Measurements from ENCODE around the gene PSMA7.

PSMA7 gene

GRCh38 chr20:62145688-62146018, 2.5 kb upstream of the PSMA7 start:
- no peaks in the 10 kb centered on the region for H3K27me3 ChIP-seq (ENCODE audit: control insufficient read depth, insufficient read depth, low read length, poor library complexity, severe bottlenecking)
- 95 to 96% methylated on average over 7 of the region's 7 CpGs for WGBS, 2 experiments
- no peaks in the 10 kb centered on the region for H3K9me3 ChIP-seq (ENCODE audit: control insufficient read depth, low read length)
- H3K4me1 ChIP-seq (ENCODE audit: control insufficient read depth, insufficient read depth, low read length), result peaks cover 23% of the 10 kb centered on the region
- H3K4me3 ChIP-seq (ENCODE audit: insufficient read depth, low read depth, low read length), result no peak overlapping the region
- no peak overlapping the region for H3K27ac ChIP-seq (ENCODE audit: insufficient read depth, low read depth, low read length, poor library complexity, severe bottlenecking)
- no peaks in the 10 kb centered on the region for H3K36me3 ChIP-seq (ENCODE audit: control insufficient read depth, insufficient read depth, low read length)

DNA sequence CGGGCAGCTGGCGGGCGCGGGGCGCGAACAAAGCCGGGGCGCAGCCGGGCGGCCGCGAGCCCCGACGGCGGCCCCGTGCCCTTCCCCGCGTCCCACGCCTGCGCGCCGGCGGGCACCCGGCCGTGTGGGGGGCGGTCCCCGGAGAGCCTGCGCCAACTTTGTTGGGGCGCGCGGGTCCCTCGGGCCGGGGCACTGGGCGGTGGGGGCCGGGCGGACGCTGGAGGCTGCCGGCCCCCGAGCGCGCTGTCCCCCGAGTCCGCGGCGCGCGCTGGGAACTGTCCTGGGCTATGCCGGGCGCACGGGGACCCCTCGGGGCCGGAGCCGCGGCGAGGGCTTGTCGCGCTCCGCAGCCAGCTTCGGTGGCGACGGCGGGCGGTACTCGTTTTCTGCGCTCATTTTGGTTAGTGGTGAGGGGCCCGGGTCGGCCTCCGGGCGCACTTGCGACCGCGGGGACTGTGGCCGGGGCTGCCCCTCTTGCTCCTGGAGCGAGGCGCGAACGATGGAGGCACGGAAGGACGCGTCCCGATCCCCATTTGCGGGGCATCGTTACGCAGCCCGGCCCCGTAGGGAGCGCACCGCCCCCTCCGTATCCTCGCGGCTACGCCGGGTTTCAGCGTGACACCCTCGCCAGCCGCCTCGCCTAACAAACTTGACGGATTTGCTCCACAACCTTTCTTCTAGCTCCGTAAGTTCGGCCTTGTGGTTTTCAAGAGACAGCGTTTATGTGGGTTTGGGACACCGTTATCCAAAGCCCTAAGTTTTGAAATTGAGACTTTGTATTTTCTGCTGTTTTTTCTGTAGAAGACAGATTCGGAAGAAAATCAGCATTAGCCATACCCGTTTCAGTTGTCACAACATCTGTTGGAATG, 997 bp upstream of the PSMA7 start:
- no peaks in the 10 kb centered on the region for H3K9me3 ChIP-seq (ENCODE audit: control insufficient read depth, low read length)
- H3K36me3 ChIP-seq (ENCODE audit: control insufficient read depth, insufficient read depth, low read length), result peaks cover 8% of the 10 kb centered on the region
- no peaks in the 10 kb centered on the region for H3K27me3 ChIP-seq (ENCODE audit: control insufficient read depth, insufficient read depth, low read length, poor library complexity, severe bottlenecking)
- H3K4me1 ChIP-seq (ENCODE audit: control insufficient read depth, insufficient read depth, low read length), result peaks cover 19% of the 10 kb centered on the region
- WGBS, 2 experiments, result 2% methylated on average over 104 of the region's 104 CpGs
- H3K27ac ChIP-seq (ENCODE audit: insufficient read depth, low read depth, low read length, poor library complexity, severe bottlenecking), result no peak overlapping the region
- peak overlapping the region; percentile 64 for H3K4me3 ChIP-seq (ENCODE audit: insufficient read depth, low read depth, low read length)

- no peak overlapping the region for H3K27ac ChIP-seq (ENCODE audit: insufficient read depth, low read depth, low read length, poor library complexity, severe bottlenecking)
- peak overlapping the region; percentile 64 for H3K4me3 ChIP-seq (ENCODE audit: insufficient read depth, low read depth, low read length)
- WGBS, 2 experiments, result 1% methylated on average over 71 of the region's 71 CpGs
- H3K4me1 ChIP-seq (ENCODE audit: control insufficient read depth, insufficient read depth, low read length), result peaks cover 13% of the 10 kb centered on the region
- no peaks in the 10 kb centered on the region for H3K27me3 ChIP-seq (ENCODE audit: control insufficient read depth, insufficient read depth, low read length, poor library complexity, severe bottlenecking)
- H3K9me3 ChIP-seq (ENCODE audit: control insufficient read depth, low read length), result no peaks in the 10 kb centered on the region
- peaks cover 25% of the 10 kb centered on the region for H3K36me3 ChIP-seq (ENCODE audit: control insufficient read depth, insufficient read depth, low read length)
These were observed 728 bp downstream of the PSMA7 start for GRCh38 chr20:62142252-62143080.

DNA sequence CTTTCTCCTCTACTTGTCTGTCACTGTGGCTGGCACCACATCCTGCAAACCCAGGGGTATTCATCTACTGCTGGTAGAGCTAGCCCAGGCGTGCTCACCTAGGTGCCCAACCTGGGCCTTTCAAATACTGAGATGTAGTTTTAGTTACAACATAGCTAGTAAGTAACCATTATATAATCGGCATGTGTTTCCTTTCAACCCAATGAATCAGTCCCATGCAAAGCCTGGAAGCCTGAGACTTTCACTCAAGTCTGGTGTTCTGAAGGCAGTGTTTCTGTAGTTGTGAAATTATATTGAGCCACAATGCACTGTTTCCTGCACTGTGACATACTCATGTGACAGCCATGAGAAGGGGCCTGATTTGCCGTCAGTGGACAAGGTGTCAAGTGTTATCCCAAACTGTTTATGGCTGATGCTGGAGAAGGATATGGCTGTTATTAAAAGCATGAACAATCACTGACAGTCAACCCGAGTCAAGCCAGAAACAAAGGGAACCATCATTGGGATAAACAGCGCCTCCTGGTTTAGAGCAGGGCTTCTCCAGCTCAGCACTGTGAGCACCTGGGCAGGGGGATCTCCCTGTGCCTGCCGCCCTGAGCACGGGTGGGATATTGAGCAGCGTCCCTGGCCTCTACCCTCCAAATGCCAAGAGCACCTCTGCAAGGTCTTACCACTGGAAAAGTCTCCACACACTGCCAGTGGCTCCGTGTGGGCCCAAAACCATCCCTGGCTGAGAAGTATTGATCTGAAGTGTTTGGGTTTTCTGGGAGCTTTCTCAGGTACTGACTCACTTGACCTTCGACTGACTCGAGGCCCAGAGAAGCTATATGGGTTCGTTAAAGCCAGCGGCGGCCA, 1.6 kb downstream of the PSMA7 start:
- Histone ChIP-seq H3K27ac (ENCODE audit: insufficient read depth, low read depth, low read length, poor library complexity, severe bottlenecking) (no peak overlapping the region), H3K4me1 (ENCODE audit: control insufficient read depth, insufficient read depth, low read length) (peaks cover 13% of the 10 kb centered on the region), H3K36me3 (ENCODE audit: control insufficient read depth, insufficient read depth, low read length) (peaks cover 29% of the 10 kb centered on the region), H3K9me3 (ENCODE audit: control insufficient read depth, low read length) (no peaks in the 10 kb centered on the region), H3K4me3 (ENCODE audit: insufficient read depth, low read depth, low read length) (peak overlapping the region; percentile 64), H3K27me3 (ENCODE audit: control insufficient read depth, insufficient read depth, low read length, poor library complexity, severe bottlenecking) (no peaks in the 10 kb centered on the region)
- WGBS, 2 experiments, result 29 to 34% methylated on average over 14 of the region's 14 CpGs

DNA sequence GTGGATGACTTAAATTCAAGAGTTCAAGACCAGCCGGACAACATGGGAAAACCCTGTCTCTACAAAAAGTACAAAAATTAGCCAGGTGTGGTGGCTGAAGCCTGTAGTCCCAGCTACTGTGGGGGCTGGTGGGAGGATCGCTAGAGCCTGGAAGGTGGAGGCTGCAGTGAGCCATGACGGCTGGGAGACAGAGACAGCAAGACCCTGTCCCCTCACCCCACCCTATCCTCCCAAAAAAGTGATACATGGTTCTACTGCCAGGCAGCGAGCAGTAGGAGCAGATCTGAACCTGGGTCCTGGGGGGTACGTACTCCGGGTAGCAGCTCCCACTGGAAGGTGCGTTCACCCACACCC, 2.2 kb downstream of the PSMA7 start:
- Histone ChIP-seq H3K4me1 (ENCODE audit: control insufficient read depth, insufficient read depth, low read length) (peaks cover 13% of the 10 kb centered on the region), H3K27ac (ENCODE audit: insufficient read depth, low read depth, low read length, poor library complexity, severe bottlenecking) (no peak overlapping the region), H3K36me3 (ENCODE audit: control insufficient read depth, insufficient read depth, low read length) (peaks cover 34% of the 10 kb centered on the region), H3K27me3 (ENCODE audit: control insufficient read depth, insufficient read depth, low read length, poor library complexity, severe bottlenecking) (no peaks in the 10 kb centered on the region), H3K4me3 (ENCODE audit: insufficient read depth, low read depth, low read length) (no peak overlapping the region), H3K9me3 (ENCODE audit: control insufficient read depth, low read length) (no peaks in the 10 kb centered on the region)
- 91 to 96% methylated on average over 7 of the region's 7 CpGs for WGBS, 2 experiments

- WGBS, 2 experiments, result 94 to 97% methylated on average over 13 of the region's 13 CpGs
- peaks cover 11% of the 10 kb centered on the region for H3K4me1 ChIP-seq (ENCODE audit: control insufficient read depth, insufficient read depth, low read length)
- H3K36me3 ChIP-seq (ENCODE audit: control insufficient read depth, insufficient read depth, low read length), result peaks cover 47% of the 10 kb centered on the region
These were observed 3.6 kb downstream of the PSMA7 start for GRCh38 chr20:62139636-62140035.

GRCh38 chr20:62138912-62139311, 4.3 kb downstream of the PSMA7 start:
- Histone ChIP-seq H3K9me3 (ENCODE audit: control insufficient read depth, low read length) (no peaks in the 10 kb centered on the region), H3K4me1 (ENCODE audit: control insufficient read depth, insufficient read depth, low read length) (peaks cover 9% of the 10 kb centered on the region), H3K36me3 (ENCODE audit: control insufficient read depth, insufficient read depth, low read length) (peaks cover 49% of the 10 kb centered on the region), H3K27me3 (ENCODE audit: control insufficient read depth, insufficient read depth, low read length, poor library complexity, severe bottlenecking) (no peaks in the 10 kb centered on the region), H3K27ac (ENCODE audit: insufficient read depth, low read depth, low read length, poor library complexity, severe bottlenecking) (no peak overlapping the region), H3K4me3 (ENCODE audit: insufficient read depth, low read depth, low read length) (no peak overlapping the region)
- WGBS, 2 experiments, result 94 to 96% methylated on average over 10 of the region's 10 CpGs

More at GRCh38 chr20:62139636-62140035, 3.6 kb downstream of the PSMA7 start:
- H3K4me3 ChIP-seq (ENCODE audit: insufficient read depth, low read depth, low read length), result no peak overlapping the region
- H3K27me3 ChIP-seq (ENCODE audit: control insufficient read depth, insufficient read depth, low read length, poor library complexity, severe bottlenecking), result no peaks in the 10 kb centered on the region
- no peaks in the 10 kb centered on the region for H3K9me3 ChIP-seq (ENCODE audit: control insufficient read depth, low read length)
- H3K27ac ChIP-seq (ENCODE audit: insufficient read depth, low read depth, low read length, poor library complexity, severe bottlenecking), result no peak overlapping the region

DNA sequence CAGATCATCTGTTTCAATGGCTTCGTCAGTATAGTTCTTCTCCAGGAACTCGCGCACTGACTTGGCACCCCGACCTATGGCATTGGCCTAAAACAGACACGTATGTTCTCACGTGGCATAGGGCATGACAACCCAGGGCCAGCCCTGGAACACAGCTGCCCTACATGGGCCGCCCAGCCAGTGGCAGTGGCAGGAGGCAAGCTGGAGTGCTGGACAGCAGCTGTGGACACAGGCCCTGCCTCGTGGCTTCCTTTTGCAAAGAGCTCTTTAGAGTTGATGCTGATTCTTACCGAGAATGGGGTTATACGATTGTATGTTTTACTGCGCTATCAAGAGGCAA, 5.0 kb downstream of the PSMA7 start:
- H3K36me3 ChIP-seq (ENCODE audit: control insufficient read depth, insufficient read depth, low read length), result peaks cover 52% of the 10 kb centered on the region

DNA sequence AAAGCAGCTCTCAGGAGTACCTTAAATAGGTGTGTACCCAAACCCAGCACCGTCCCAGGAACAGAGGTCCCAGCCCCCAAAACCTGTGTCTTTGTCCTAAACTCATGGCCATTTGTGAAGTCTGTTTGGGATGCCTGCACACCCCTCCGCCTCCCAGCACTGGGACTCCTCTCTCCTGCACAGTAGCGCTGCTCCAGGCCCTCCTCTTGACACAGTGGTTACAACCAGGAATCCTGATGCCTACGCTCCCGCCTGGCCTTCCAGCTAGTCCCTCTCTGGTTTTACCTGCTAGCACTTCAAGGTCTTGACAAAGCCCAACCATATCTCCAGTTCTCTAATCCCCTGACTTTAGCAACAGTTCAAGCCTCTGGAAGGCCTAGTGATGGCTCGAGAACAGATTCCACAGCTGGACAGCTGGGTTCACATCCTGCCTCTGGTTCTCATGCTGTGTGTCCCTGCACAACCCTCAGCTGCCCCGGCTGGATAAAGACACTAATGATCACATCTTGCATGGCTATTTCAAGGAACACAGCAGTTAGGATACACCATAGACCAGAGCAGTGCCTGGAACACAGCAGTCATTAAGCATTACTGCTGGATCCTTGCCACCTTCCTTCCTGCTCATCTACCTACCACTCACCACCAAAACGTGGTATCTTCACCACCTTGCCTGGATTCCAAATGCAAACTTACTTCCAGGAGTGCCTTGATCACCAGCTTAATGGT, 5.6 kb downstream of the PSMA7 start:
- peaks cover 9% of the 10 kb centered on the region for H3K4me1 ChIP-seq (ENCODE audit: control insufficient read depth, insufficient read depth, low read length)
- H3K9me3 ChIP-seq (ENCODE audit: control insufficient read depth, low read length), result no peaks in the 10 kb centered on the region
- H3K4me3 ChIP-seq (ENCODE audit: insufficient read depth, low read depth, low read length), result no peak overlapping the region
- H3K27me3 ChIP-seq (ENCODE audit: control insufficient read depth, insufficient read depth, low read length, poor library complexity, severe bottlenecking), result no peaks in the 10 kb centered on the region
- peaks cover 52% of the 10 kb centered on the region for H3K36me3 ChIP-seq (ENCODE audit: control insufficient read depth, insufficient read depth, low read length)
- H3K27ac ChIP-seq (ENCODE audit: insufficient read depth, low read depth, low read length, poor library complexity, severe bottlenecking), result no peak overlapping the region
- WGBS, 2 experiments, result 93 to 95% methylated on average over 8 of the region's 8 CpGs

More for the DNA sequence above, 5.0 kb downstream of the PSMA7 start:
- Histone ChIP-seq H3K27me3 (ENCODE audit: control insufficient read depth, insufficient read depth, low read length, poor library complexity, severe bottlenecking) (no peaks in the 10 kb centered on the region), H3K4me1 (ENCODE audit: control insufficient read depth, insufficient read depth, low read length) (peaks cover 9% of the 10 kb centered on the region), H3K4me3 (ENCODE audit: insufficient read depth, low read depth, low read length) (no peak overlapping the region), H3K9me3 (ENCODE audit: control insufficient read depth, low read length) (no peaks in the 10 kb centered on the region), H3K27ac (ENCODE audit: insufficient read depth, low read depth, low read length, poor library complexity, severe bottlenecking) (no peak overlapping the region)
- WGBS, 2 experiments, result 92% methylated on average over 11 of the region's 11 CpGs

Measured in ectodermal cell (in vitro differentiated cells).